HepG2 (cell line): ENCODE results near the gene CRNN. TPM values are rescaled to one million over a fixed set of nuclear protein-coding genes. Genes with fewer than 3 reads are reported as not detected.

Source experiments
- CERS6 ChIP-seq: sonication (generic); formaldehyde crosslinking; IDR thresholded peaks from 2 replicates; pipeline ENCODE4 v1.5.0; 2020; ENCODE audit warnings: missing genetic modification reagents
- CHCHD3 ChIP-seq: sonication (generic); formaldehyde crosslinking; IDR thresholded peaks from 2 replicates; pipeline ENCODE4 v1.8.0; 2022; ENCODE audit warnings: mild to moderate bottlenecking, missing genetic modification reagents, moderate library complexity
- FOXA3 ChIP-seq: IDR thresholded peaks from 2 replicates; pipeline ENCODE4 v1.6.1; 2016; ENCODE audit warnings: missing genetic modification reagents, missing compliant biosample characterization
- KDM2A ChIP-seq: sonication (generic); formaldehyde crosslinking; IDR thresholded peaks from 2 replicates; pipeline ENCODE4 v1.4.0; 2020; ENCODE audit warnings: low read depth, missing genetic modification reagents, borderline replicate concordance
- MYC ChIP-seq: sonication (generic); formaldehyde crosslinking; IDR thresholded peaks from 2 replicates; pipeline ENCODE4 v1.9.0; 2021; ENCODE audit warnings: missing genetic modification reagents, borderline replicate concordance
- NFE2L1 ChIP-seq: sonication (generic); formaldehyde crosslinking; IDR thresholded peaks from 2 replicates; pipeline ENCODE4 v1.4.0; 2020; ENCODE audit warnings: missing genetic modification reagents, mild to moderate bottlenecking, borderline replicate concordance
- NR2F2 ChIP-seq: IDR thresholded peaks from 2 replicates; pipeline ENCODE4 v1.6.1; 2012; ENCODE audit warnings: low read depth, inconsistent platforms, borderline replicate concordance
- NR3C1 ChIP-seq: sonication (generic); formaldehyde crosslinking; IDR thresholded peaks from 2 replicates; pipeline ENCODE4 v1.4.0; 2020; ENCODE audit warnings: missing genetic modification reagents
- PAWR ChIP-seq: sonication (generic); formaldehyde crosslinking; IDR thresholded peaks from 2 replicates; pipeline ENCODE4 v1.4.0; 2020; ENCODE audit warnings: missing genetic modification reagents, mild to moderate bottlenecking, borderline replicate concordance
- ZNF143 ChIP-seq: sonication (generic); formaldehyde crosslinking; IDR thresholded peaks from 2 replicates; pipeline ENCODE4 v1.4.0; 2020; ENCODE audit warnings: missing genetic modification reagents
- ZNF263 ChIP-seq: sonication (generic); formaldehyde crosslinking; IDR thresholded peaks from 2 replicates; pipeline ENCODE4 v1.4.0; 2020; ENCODE audit warnings: missing genetic modification reagents
- ZNF292 ChIP-seq: sonication (generic); formaldehyde crosslinking; IDR thresholded peaks from 2 replicates; pipeline ENCODE4 v1.8.1; 2022; ENCODE audit warnings: mild to moderate bottlenecking, low read depth, missing genetic modification reagents, borderline replicate concordance
- ZNF567 ChIP-seq: sonication (generic); formaldehyde crosslinking; IDR thresholded peaks from 2 replicates; pipeline ENCODE4 v1.8.1; 2023; ENCODE audit warnings: mild to moderate bottlenecking, missing genetic modification reagents, borderline replicate concordance
- ZNF616 ChIP-seq: sonication (generic); formaldehyde crosslinking; IDR thresholded peaks from 2 replicates; pipeline ENCODE4 v1.5.0; 2020; ENCODE audit warnings: low read depth, mild to moderate bottlenecking, missing genetic modification reagents
- ZNF7 ChIP-seq: IDR thresholded peaks from 2 replicates; pipeline ENCODE4 v1.6.1; 2016; ENCODE audit warnings: missing biosample characterization, missing genetic modification reagents
- ZNF709 ChIP-seq: sonication (generic); formaldehyde crosslinking; IDR thresholded peaks from 2 replicates; pipeline ENCODE4 v1.5.0; 2020; ENCODE audit warnings: mild to moderate bottlenecking, missing genetic modification reagents
- polyA plus RNA-seq, 8 experiments: library from polyadenylated mRNA; depleted of rRNA in 3 of 8; stranded (reverse) in 7 of 8; unstranded in 1 of 8; fragments of >200 nt; fragmentation: Illumina TruSeq in 4 of 8; extraction: Trizol in 4 of 8; gene quantifications; 2 replicates each; pipeline versions ENCODE4 v1.2.1 to v1.2.3, GENCODE V29; 2011 to 2016; ENCODE audit warnings: low read depth in 4 of 8, missing spikeins in 1 of 8, mixed read lengths in 1 of 8; ENCODE audit not compliant: insufficient read depth in 1 of 8
- total RNA-seq, 5 experiments: library from RNA; depleted of rRNA; stranded (reverse); fragments of >200 nt; fragmentation: Illumina TruSeq; extraction: Trizol; gene quantifications; 2 replicates each; pipeline ENCODE4 v1.2.3, GENCODE V29; 2016; ENCODE audit warnings: low read depth in 1 of 5
- TF ChIP-seq, protein P1 (sequence below): sonication (generic); formaldehyde crosslinking; IDR thresholded peaks from 2 replicates; pipeline ENCODE4 v1.4.0; 2020; ENCODE audit warnings: missing genetic modification reagents
- TF ChIP-seq, protein P2 (sequence below): sonication (generic); formaldehyde crosslinking; IDR thresholded peaks from 2 replicates; pipeline ENCODE4 v1.4.0; 2020; ENCODE audit warnings: missing genetic modification reagents, mild to moderate bottlenecking, borderline replicate concordance
- TF ChIP-seq, protein P3 (sequence below): sonication (generic); formaldehyde crosslinking; IDR thresholded peaks from 2 replicates; pipeline ENCODE4 v1.4.0; 2020; ENCODE audit warnings: missing genetic modification reagents
- TF ChIP-seq, protein P4 (sequence below): sonication (generic); formaldehyde crosslinking; IDR thresholded peaks from 2 replicates; pipeline ENCODE4 v1.4.0; 2020; ENCODE audit warnings: mild to moderate bottlenecking, low read depth, missing genetic modification reagents

CRNN gene
- total and polyA plus RNA-seq, 2 of the 13 experiments (the other 11 are each of a cell fraction or from before 2014, with no cell fraction given) = not detected

GRCh38 chr1:152459596-152460528 lies 45.8 kb upstream of the CRNN start (continued):
- TF ChIP-seq, protein P1, sequence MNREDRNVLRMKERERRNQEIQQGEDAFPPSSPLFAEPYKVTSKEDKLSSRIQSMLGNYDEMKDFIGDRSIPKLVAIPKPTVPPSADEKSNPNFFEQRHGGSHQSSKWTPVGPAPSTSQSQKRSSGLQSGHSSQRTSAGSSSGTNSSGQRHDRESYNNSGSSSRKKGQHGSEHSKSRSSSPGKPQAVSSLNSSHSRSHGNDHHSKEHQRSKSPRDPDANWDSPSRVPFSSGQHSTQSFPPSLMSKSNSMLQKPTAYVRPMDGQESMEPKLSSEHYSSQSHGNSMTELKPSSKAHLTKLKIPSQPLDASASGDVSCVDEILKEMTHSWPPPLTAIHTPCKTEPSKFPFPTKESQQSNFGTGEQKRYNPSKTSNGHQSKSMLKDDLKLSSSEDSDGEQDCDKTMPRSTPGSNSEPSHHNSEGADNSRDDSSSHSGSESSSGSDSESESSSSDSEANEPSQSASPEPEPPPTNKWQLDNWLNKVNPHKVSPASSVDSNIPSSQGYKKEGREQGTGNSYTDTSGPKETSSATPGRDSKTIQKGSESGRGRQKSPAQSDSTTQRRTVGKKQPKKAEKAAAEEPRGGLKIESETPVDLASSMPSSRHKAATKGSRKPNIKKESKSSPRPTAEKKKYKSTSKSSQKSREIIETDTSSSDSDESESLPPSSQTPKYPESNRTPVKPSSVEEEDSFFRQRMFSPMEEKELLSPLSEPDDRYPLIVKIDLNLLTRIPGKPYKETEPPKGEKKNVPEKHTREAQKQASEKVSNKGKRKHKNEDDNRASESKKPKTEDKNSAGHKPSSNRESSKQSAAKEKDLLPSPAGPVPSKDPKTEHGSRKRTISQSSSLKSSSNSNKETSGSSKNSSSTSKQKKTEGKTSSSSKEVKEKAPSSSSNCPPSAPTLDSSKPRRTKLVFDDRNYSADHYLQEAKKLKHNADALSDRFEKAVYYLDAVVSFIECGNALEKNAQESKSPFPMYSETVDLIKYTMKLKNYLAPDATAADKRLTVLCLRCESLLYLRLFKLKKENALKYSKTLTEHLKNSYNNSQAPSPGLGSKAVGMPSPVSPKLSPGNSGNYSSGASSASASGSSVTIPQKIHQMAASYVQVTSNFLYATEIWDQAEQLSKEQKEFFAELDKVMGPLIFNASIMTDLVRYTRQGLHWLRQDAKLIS (CRISPR knock-in tag) = no peak
- TF ChIP-seq ZNF7 (CRISPR knock-in tag) = no peak
- no peak for TF ChIP-seq ZNF616
- no peak for TF ChIP-seq MYC
- no peak for TF ChIP-seq ZNF263 (CRISPR knock-in tag)
- no peak for TF ChIP-seq KDM2A (CRISPR knock-in tag)
- TF ChIP-seq NFE2L1 (CRISPR knock-in tag) = no peak
- TF ChIP-seq CHCHD3 (CRISPR knock-in tag) = no peak
- no peak for TF ChIP-seq NR2F2
- TF ChIP-seq, protein P2, sequence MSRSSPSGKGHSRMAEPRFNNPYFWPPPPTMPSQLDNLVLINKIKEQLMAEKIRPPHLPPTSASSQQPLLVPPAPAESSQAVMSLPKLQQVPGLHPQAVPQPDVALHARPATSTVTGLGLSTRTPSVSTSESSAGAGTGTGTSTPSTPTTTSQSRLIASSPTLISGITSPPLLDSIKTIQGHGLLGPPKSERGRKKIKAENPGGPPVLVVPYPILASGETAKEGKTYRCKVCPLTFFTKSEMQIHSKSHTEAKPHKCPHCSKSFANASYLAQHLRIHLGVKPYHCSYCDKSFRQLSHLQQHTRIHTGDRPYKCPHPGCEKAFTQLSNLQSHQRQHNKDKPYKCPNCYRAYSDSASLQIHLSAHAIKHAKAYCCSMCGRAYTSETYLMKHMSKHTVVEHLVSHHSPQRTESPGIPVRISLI (CRISPR knock-in tag) = no peak
- no peak for TF ChIP-seq ZNF709 (CRISPR knock-in tag)
- TF ChIP-seq, protein P3, sequence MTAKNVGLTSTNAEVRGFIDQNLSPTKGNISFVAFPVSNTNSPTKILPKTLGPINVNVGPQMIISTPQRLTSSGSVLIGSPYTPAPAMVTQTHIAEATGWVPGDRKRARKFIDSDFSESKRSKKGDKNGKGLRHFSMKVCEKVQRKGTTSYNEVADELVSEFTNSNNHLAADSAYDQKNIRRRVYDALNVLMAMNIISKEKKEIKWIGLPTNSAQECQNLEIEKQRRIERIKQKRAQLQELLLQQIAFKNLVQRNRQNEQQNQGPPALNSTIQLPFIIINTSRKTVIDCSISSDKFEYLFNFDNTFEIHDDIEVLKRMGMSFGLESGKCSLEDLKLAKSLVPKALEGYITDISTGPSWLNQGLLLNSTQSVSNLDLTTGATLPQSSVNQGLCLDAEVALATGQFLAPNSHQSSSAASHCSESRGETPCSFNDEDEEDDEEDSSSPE (CRISPR knock-in tag) = no peak
- TF ChIP-seq NR3C1 (CRISPR knock-in tag) = no peak
- TF ChIP-seq, protein P4, sequence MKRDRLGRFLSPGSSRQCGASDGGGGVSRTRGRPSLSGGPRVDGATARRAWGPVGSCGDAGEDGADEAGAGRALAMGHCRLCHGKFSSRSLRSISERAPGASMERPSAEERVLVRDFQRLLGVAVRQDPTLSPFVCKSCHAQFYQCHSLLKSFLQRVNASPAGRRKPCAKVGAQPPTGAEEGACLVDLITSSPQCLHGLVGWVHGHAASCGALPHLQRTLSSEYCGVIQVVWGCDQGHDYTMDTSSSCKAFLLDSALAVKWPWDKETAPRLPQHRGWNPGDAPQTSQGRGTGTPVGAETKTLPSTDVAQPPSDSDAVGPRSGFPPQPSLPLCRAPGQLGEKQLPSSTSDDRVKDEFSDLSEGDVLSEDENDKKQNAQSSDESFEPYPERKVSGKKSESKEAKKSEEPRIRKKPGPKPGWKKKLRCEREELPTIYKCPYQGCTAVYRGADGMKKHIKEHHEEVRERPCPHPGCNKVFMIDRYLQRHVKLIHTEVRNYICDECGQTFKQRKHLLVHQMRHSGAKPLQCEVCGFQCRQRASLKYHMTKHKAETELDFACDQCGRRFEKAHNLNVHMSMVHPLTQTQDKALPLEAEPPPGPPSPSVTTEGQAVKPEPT (CRISPR knock-in tag) = no peak
- no peak for TF ChIP-seq CERS6 (CRISPR knock-in tag)
- TF ChIP-seq FOXA3 (CRISPR knock-in tag) = no peak
- TF ChIP-seq ZNF143 (CRISPR knock-in tag) = no peak
- TF ChIP-seq ZNF292 = no peak
- no peak for TF ChIP-seq PAWR
- no peak for TF ChIP-seq ZNF567 (CRISPR knock-in tag)
